Esophagus muscularis mucosa (tissue), 4 donors: Measurements from ENCODE around the gene TEKTIP1.

Experiments used
- CTCF ChIP-seq, 3 experiments: fragments of 200-600 bp in 2 of 3; fragments of 450-650 bp in 1 of 3; sonication (generic) in 2 of 3; IDR thresholded peaks; one replicate each; pipeline ENCODE4 v1.5.1; 2017 to 2019; ENCODE audit warnings: antibody characterized with exemption in 3 of 3, mild to moderate bottlenecking in 2 of 3, moderate library complexity in 1 of 3
- EP300 ChIP-seq: sonication (generic); formaldehyde crosslinking; IDR thresholded peaks from one replicate; pipeline ENCODE4 v1.6.1; 2017; ENCODE audit warnings: antibody characterized with exemption
- POLR2A ChIP-seq: fragments of 450-650 bp; IDR thresholded peaks from one replicate; pipeline ENCODE4 v1.6.1; 2017; ENCODE audit warnings: antibody characterized with exemption, moderate library complexity, mild to moderate bottlenecking, low read depth
- POLR2AphosphoS5 ChIP-seq, 2 donors: sonication (generic); formaldehyde crosslinking; IDR thresholded peaks; one replicate each; pipeline ENCODE4 v1.6.1; 2017; ENCODE audit warnings: antibody characterized with exemption in 2 of 2

- TF ChIP-seq POLR2A (no peak), CTCF (IDR thresholded peaks at IDR 0.05) (no peak), POLR2AphosphoS5 (IDR thresholded peaks at IDR 0.05) (no peak), EP300 (no peak)
These were observed 17.9 kb upstream of the TEKTIP1 start for GRCh38 chr19:3521104-3521445.
